GM19238 (cell line): ENCODE data around the gene IGHMBP2.
"Not testable (repeated sequence)": the region's sequence is repeated elsewhere in the genome, so short reads cannot be mapped to it uniquely, and the experiment has no call there.

Source experiments
- DNase-seq: peaks from one replicate; pipeline ENCODE4 v3.0.0; 2011; ENCODE audit warnings: low spot score; ENCODE audit not compliant: insufficient read length

IGHMBP2 gene

GRCh38 chr11:68961245-68961644, 57.6 kb downstream of the IGHMBP2 start:
- DNase-seq, result no peak

GRCh38 chr11:68962527-68963250, 59.0 kb downstream of the IGHMBP2 start:
- no peak for DNase-seq

- DNase-seq, result no peak
These were observed 60.1 kb downstream of the IGHMBP2 start for GRCh38 chr11:68963779-68964178.

- no peak for DNase-seq
These were observed 62.5 kb downstream of the IGHMBP2 start for GRCh38 chr11:68965901-68966853.

- no peak for DNase-seq
These were observed 63.4 kb downstream of the IGHMBP2 start for GRCh38 chr11:68966894-68967780.

GRCh38 chr11:68968306-68969250, 64.9 kb downstream of the IGHMBP2 start:
- DNase-seq, result no peak

GRCh38 chr11:68969386-68969785, 65.7 kb downstream of the IGHMBP2 start:
- DNase-seq, result no peak

- no peak for DNase-seq
These were observed 67.4 kb downstream of the IGHMBP2 start for GRCh38 chr11:68970921-68971636.

- DNase-seq, result no peak
These were observed 69.5 kb downstream of the IGHMBP2 start for GRCh38 chr11:68973219-68973618.

- not testable (repeated sequence) for DNase-seq
These were observed 70.0 kb downstream of the IGHMBP2 start for GRCh38 chr11:68973706-68974105.

GRCh38 chr11:68974421-68975194, 70.9 kb downstream of the IGHMBP2 start:
- DNase-seq, result no peak

- DNase-seq, result no peak
These were observed 72.4 kb downstream of the IGHMBP2 start for GRCh38 chr11:68976095-68976494.

GRCh38 chr11:68976563-68976962, 72.9 kb downstream of the IGHMBP2 start:
- DNase-seq, result no peak

- no peak for DNase-seq
These were observed 74.3 kb downstream of the IGHMBP2 start for GRCh38 chr11:68977781-68978625.

GRCh38 chr11:68978626-68978930, 74.9 kb downstream of the IGHMBP2 start:
- DNase-seq, result no peak

- DNase-seq, result no peak
These were observed 75.4 kb downstream of the IGHMBP2 start for GRCh38 chr11:68978931-68979594.

GRCh38 chr11:68979931-68980775, 76.5 kb downstream of the IGHMBP2 start:
- DNase-seq, result no peak
